Measurements from ENCODE around the gene MBOAT1.

DNA sequence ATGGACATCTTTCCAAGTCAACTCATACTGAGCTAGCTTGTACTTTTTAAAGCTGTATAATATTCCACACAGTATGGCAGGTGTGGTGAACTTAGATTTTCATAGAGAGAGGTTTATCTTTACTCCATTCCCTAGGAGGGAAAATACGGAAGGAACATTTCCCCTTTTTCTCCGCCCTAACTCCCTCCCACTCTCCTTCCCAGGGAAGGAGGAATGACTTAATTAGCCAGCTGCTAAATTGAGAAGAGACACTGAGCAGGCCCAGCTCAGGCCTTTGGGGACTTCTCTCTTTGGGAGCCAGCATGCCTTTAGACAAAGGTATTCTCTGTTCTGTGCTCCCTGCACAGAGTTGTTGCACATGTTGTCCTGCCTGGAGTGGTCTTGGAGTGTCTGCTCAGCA is 46.1 kb downstream of the MBOAT1 start:
- TF ChIP-seq, protein P1, sequence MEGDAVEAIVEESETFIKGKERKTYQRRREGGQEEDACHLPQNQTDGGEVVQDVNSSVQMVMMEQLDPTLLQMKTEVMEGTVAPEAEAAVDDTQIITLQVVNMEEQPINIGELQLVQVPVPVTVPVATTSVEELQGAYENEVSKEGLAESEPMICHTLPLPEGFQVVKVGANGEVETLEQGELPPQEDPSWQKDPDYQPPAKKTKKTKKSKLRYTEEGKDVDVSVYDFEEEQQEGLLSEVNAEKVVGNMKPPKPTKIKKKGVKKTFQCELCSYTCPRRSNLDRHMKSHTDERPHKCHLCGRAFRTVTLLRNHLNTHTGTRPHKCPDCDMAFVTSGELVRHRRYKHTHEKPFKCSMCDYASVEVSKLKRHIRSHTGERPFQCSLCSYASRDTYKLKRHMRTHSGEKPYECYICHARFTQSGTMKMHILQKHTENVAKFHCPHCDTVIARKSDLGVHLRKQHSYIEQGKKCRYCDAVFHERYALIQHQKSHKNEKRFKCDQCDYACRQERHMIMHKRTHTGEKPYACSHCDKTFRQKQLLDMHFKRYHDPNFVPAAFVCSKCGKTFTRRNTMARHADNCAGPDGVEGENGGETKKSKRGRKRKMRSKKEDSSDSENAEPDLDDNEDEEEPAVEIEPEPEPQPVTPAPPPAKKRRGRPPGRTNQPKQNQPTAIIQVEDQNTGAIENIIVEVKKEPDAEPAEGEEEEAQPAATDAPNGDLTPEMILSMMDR (conservative IDR thresholded peaks at IDR 0.05; ENCODE audit: low read length), result no peak
- TF ChIP-seq EZH2phosphoT487 (IDR thresholded peaks at IDR 0.05; ENCODE audit: borderline replicate concordance, low read depth, low read length), result no peak
